SHP77 (cell line): Measurements from ENCODE around the gene DPF3.

Experiments used
- DNase-seq, 2 experiments: peaks; one replicate each; lab custom pipeline; 2025; lab: John Stamatoyannopoulos, UW

Gene DPF3

DNA sequence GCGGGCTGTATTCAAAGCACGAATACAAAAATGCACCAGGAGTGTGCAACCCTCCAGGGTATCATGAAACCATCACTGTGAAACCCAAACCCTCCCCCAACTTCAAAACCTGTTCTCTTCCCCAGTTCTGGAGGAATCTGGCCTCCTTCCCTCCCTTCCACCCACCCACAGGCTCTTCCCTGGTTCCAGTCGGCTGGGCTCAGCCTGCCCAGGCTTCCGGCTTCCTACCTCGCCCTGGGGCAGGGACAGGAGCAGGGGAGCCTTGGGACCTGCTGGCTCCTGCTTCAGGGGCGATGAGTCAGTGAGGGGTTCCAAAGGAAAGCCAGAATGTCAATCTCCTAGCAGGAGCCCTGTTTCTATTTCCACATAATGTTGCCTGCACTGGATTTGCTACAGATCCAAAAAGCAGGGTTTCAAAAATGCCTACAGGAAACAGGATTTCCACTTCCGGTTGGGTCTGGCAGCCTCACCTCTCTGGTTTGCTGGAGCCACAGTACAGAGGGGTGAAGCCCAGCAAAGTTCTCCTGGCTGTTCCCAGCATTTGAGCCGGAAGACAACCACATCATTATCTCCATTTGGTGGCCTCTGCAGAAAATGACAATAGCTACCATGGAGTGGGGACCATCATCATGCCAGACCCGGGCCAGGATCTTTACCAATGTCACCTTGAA lies 278.3 kb downstream of the DPF3 start:
- DNase-seq = no peak

DNA sequence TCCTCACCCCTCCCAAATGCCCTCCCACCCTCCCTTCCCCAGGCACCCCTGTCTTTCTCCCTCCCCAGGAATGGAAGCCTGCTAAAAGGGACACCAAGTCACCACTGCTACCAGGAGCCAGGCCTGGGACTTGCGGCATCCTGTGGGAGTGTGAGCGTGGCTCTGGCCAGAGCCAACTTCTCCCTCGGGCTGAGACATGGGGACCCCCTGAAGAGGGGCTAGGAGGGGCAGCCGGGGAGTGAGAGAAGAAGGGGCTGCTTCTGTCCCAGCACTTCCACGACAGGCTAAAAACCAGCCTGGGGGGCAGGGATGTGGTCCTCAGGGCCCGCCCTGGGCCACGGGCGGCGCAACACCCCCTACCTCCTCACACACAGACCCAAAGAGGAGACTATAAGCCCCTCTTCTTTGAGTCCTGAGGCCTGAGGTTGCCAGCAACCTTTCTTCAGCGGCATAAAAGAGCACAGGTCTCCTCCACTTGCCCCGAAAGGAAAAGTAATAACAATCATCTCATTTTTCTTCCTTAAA lies 278.9 kb downstream of the DPF3 start:
- DNase-seq = no peak

- no peak for DNase-seq
Observed at GRCh38 chr14:72614365-72614764, 279.5 kb downstream of the DPF3 start.

DNA sequence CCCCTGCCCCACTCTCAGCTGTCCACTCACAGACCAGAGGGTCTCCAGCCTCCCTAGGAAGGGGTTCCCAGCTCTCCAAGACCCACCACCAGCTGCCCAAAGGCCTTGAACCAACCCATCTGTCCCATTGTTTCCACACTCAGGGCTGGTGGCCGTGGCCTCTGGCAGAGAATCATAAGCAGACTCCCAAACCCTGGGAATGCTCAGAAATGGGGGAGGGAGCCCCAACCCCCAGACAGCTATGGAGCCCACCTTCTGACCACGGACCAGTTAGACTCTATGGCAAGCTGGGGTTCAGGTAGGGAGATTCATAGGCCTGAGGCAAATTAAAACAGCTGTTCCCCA lies 280.0 kb downstream of the DPF3 start:
- DNase-seq = no peak

GRCh38 chr14:72613231-72613974 lies 280.5 kb downstream of the DPF3 start:
- DNase-seq = no peak

GRCh38 chr14:72612041-72612440 lies 281.9 kb downstream of the DPF3 start:
- no peak for DNase-seq

DNA sequence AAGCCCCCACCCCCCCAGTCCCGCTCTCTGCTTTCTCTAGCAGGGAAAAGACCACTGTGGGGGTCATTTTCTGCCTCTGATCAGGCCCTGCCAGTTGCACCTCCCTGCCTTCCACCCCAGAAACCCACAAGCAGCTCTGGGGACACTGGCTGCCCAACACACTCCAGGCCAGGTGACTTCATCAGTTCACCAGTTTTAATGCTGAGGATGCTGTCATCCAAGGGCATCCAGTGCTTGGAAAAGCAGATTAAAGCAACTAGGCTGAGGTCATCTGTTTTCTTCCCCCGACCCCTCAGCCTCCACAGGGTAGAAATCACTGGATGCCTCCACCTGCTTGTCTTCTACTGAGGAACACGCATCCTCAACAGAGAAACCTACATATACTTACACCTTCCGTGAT lies 282.4 kb downstream of the DPF3 start:
- DNase-seq = no peak

GRCh38 chr14:72610831-72611200 lies 283.1 kb downstream of the DPF3 start:
- DNase-seq = no peak

- DNase-seq = no peak
Observed at GRCh38 chr14:72610096-72610830, 283.6 kb downstream of the DPF3 start.

DNA sequence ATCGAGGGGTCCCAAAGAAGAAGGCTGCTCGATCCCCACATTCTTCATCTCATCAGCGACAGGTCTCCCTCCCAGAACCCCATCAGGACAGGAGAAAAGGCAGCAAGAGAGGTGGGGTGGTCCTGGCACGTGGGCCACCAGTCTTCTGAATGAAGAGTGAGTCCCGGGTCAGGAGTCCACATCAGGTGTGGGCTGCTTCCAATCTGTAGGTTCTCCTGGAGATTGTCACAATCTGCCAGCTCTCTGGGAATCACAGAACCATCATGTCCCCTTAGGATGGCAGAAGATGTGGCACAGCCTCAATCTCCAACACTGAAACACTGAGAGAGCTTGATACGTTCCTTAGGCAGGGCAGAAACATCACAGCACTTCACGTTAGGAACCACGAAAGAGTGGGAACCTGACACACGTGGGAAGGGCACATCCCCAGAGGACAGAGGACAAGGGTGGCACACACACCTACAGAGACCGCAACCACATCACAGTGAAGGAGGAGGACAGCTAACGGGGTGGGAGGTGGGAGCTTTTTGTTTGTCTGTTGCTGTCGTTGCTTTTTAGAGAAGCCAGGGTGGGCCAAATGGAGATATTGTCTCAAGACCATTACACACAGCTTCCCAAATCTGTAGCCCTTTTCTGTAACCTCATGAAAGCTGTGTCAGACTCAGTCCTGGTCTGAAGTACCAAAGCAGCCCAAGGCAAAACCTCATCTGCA lies 284.5 kb downstream of the DPF3 start:
- no peak for DNase-seq

- DNase-seq = no peak
Observed at GRCh38 chr14:72608391-72609204, 285.3 kb downstream of the DPF3 start.

DNA sequence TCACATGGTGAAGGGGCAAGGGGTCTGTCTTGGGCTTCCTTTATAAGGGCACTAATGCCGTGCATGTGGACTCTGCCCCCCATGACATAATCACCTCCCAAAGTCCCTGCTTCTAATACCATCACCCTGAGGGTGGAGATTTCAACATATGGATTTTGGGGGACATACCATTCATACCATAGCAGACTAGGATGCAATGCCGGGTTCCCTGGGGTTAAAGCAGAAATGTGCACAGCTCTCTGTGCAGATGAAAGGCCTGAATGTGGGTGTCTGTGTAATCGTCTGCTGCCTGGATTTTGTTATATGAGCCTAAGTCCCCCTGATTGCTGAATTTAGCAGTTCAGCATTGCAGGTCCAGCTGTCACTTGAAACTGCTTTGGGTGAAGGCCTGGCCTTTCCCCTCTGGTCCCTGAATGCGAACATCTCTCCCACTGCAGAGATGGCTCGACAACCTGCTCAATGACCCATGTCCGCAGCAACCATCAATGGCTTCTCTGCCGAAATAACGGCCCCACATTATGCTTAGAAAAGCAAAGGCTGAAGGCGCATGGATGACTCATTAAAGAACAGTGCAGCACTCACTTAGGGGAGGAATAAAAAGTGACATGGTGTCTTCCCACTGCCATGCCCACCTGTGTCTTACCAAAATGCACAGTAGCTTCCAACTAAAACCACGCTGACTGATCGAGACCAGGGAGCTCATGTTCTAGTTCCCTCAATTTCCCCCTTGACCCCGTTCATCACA lies 286.3 kb downstream of the DPF3 start:
- no peak for DNase-seq

DNA sequence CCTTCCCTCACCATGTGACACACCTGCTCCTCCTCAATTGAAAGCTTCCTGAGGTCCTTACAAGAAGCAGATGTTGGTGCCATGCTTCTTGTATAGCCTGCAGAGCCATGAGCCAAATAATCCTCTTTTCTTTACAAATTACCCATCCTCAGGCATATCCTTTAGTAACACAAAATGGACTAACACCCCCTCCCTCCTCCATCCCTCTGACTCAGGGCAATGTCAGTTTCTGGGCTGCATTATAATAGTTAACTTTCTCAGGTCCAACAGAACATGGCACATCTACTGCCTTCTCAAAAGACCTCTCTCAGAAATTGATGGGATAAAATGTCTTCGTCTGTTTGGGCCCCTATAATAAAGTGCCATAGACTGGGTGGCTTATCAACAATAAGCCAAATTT lies 287.0 kb downstream of the DPF3 start:
- no peak for DNase-seq

- no peak for DNase-seq
Observed at GRCh38 chr14:72605921-72606220, 288.0 kb downstream of the DPF3 start.

DNA sequence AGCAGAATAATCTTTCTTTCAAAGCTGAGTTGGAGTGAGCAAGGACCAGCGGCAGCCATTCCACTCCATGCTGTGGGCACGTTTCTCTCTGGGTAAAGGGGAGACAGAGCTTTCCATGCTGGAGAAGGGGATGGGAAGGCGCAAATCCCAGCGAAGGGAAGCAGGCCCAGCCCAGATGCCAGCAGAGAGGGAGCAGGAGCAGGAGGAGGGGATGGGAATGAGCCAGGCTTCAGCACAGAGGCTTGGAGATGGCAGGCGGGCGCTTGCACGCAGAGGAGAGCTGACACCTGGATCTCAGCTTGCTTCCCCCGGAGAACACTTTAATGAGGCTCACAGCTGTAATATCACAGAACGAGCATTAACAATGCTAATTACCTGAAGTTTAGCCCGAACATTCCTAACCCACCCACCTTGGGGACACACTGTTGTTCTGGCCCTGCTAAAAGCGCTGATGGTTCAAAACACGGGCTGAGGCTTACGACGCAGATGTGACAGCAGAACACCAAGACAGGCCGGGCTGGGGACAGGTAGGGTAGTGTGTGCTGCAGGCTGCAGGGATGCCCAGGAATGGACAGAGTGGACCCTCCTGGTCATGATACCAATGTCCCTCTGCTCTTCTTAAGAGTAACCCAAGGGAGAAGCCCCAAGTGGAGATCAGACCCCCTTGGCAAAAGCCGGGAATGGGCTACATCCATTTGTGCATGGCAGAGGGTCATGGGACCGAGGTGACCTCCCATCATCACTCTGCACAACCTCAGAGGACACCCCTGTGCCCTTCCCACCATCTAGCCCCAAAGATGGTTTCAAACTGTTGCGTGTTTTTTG lies 288.6 kb downstream of the DPF3 start:
- no peak for DNase-seq

GRCh38 chr14:72604133-72604532 lies 289.8 kb downstream of the DPF3 start:
- no peak for DNase-seq

GRCh38 chr14:72603639-72604038 lies 290.3 kb downstream of the DPF3 start:
- no peak for DNase-seq

GRCh38 chr14:72600551-72601330 lies 293.2 kb downstream of the DPF3 start:
- DNase-seq = no peak
